Upper lobe of left lung (tissue), 6 donors: ENCODE data around the gene PDE7B. TPM values are rescaled to one million over a fixed set of nuclear protein-coding genes. Genes with fewer than 3 reads are reported as not detected.

Experiments
- ATAC-seq, 2 donors: fragments of 200-7000 bp; cut with Tn5 transposase; one replicate each; pipeline ENCODE4 v1.9.1; 2022; ENCODE audit warnings: mild to moderate bottlenecking in 2 of 2, moderate library complexity in 2 of 2; ENCODE audit not compliant: low FRiP score in 2 of 2
- DNase-seq, 2 donors: peaks; one replicate each; pipeline ENCODE4 v3.0.0-alpha.2; 2019 to 2020
- H3K27ac ChIP-seq, 4 donors: fragments of 200-600 bp; sonication (generic); one replicate each; pipeline ENCODE4 v1.5.1; 2016 to 2019
- H3K27me3 ChIP-seq, 4 donors: fragments of 200-600 bp; sonication (generic); one replicate each; pipeline ENCODE4 v1.5.1; 2017 to 2019
- H3K36me3 ChIP-seq, 4 donors: fragments of 200-600 bp; sonication (generic); one replicate each; pipeline ENCODE4 v1.5.1; 2016 to 2019
- H3K4me1 ChIP-seq, 4 donors: fragments of 200-600 bp; sonication (generic); one replicate each; pipeline ENCODE4 v1.5.1; 2018 to 2019
- H3K4me3 ChIP-seq, 4 donors: fragments of 200-600 bp; sonication (generic); one replicate each; pipeline ENCODE4 v1.5.1; 2017 to 2019; ENCODE audit warnings: mild to moderate bottlenecking in 2 of 4, moderate library complexity in 1 of 4
- H3K9me3 ChIP-seq, 4 donors: fragments of 200-600 bp; sonication (generic); one replicate each; pipeline ENCODE4 v1.5.1; 2018 to 2019
- EP300 ChIP-seq, 4 donors: sonication (generic); formaldehyde crosslinking; IDR thresholded peaks; one replicate each; pipeline ENCODE4 v1.5.1; 2017; ENCODE audit warnings: antibody characterized with exemption in 4 of 4, control low read depth in 2 of 4
- POLR2A ChIP-seq, 4 donors: fragments of 450-650 bp; IDR thresholded peaks; one replicate each; pipeline ENCODE4 v1.5.1; 2016 to 2017; ENCODE audit warnings: antibody characterized with exemption in 4 of 4, mild to moderate bottlenecking in 2 of 4
- POLR2AphosphoS5 ChIP-seq, 2 donors: sonication (generic); formaldehyde crosslinking; IDR thresholded peaks; one replicate each; pipeline ENCODE4 v1.5.1; 2017; ENCODE audit warnings: antibody characterized with exemption in 2 of 2
- WGBS, 2 donors: methylation state at CpG; one replicate each; pipeline ENCODE4 v1.1.5; 2017 to 2018; 5-methylcytosine and 5-hydroxymethylcytosine counted together
- total RNA-seq, 6 donors: library from RNA; depleted of rRNA in 4 of 6; stranded (reverse); fragments of >200 nt in 4 of 6; gene quantifications; one replicate each; pipeline versions ENCODE4 v1.1.0 to v1.2.1, GENCODE V29; 2016 to 2021
- TF ChIP-seq, protein P1 (sequence below), 6 experiments: fragments of 450-650 bp in 4 of 6; fragments of 200-600 bp in 2 of 6; sonication (generic) in 2 of 6; IDR thresholded peaks; one replicate each; pipeline ENCODE4 v1.5.1; 2016 to 2019; ENCODE audit warnings: antibody characterized with exemption in 6 of 6
- donor health status: DM: no; HTN: no; CAD: no; lungs with moderate emphysema.
- donor health status: DM: no; HTN: yes; CAD: no; lungs with severe emphysema.

The PDE7B gene
- total RNA-seq, 6 donors from 2014 or later, result 1.0 to 4.4 (median 2.6) TPM

- H3K27ac ChIP-seq, result no peak overlapping the region
- ATAC-seq, result peak in 1 of 2 donors; percentile 55
- H3K4me1 ChIP-seq, result peaks cover 4 to 13% (median 10%) of the 10 kb centered on the region in 4 donors
- TF ChIP-seq POLR2A (IDR thresholded peaks at IDR 0.05), result no peak
- no peak for TF ChIP-seq EP300 (IDR thresholded peaks at IDR 0.05)
- TF ChIP-seq, protein P1, sequence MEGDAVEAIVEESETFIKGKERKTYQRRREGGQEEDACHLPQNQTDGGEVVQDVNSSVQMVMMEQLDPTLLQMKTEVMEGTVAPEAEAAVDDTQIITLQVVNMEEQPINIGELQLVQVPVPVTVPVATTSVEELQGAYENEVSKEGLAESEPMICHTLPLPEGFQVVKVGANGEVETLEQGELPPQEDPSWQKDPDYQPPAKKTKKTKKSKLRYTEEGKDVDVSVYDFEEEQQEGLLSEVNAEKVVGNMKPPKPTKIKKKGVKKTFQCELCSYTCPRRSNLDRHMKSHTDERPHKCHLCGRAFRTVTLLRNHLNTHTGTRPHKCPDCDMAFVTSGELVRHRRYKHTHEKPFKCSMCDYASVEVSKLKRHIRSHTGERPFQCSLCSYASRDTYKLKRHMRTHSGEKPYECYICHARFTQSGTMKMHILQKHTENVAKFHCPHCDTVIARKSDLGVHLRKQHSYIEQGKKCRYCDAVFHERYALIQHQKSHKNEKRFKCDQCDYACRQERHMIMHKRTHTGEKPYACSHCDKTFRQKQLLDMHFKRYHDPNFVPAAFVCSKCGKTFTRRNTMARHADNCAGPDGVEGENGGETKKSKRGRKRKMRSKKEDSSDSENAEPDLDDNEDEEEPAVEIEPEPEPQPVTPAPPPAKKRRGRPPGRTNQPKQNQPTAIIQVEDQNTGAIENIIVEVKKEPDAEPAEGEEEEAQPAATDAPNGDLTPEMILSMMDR (IDR thresholded peaks at IDR 0.05), result peak in 3 of 6 experiments; percentile 10 to 30 (median 26)
- no peak for TF ChIP-seq POLR2AphosphoS5 (IDR thresholded peaks at IDR 0.05)
- H3K27me3 ChIP-seq, result no peaks in the 10 kb centered on the region
- H3K4me3 ChIP-seq, result no peak overlapping the region
- H3K36me3 ChIP-seq, result no peaks in the 10 kb centered on the region
- no peak for DNase-seq
- no peaks in the 10 kb centered on the region for H3K9me3 ChIP-seq
Observed at GRCh38 chr6:136031982-136032381, 180.5 kb downstream of the PDE7B start.

DNA sequence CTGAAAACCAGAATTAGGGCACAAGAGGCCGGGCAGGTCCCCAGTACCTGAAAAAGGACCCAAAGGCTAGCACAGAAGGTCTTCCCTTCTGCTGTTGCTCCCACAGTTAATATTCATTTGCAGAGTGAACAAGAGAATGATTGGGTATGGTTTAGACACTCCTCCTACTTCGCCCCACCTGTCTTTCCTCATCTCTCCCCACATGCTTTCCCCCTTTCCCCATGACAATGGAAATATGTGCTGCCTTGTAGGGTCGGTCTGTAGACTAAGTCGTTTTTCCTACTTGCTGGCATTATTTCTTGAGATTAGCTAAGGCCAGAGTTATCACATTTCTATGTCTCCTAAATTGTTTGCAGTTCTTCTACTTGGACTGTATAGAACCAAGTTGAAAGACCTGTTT is 181.9 kb downstream of the PDE7B start:
- Histone ChIP-seq H3K27me3 (no peaks in the 10 kb centered on the region), H3K27ac (no peak overlapping the region), H3K9me3 (no peaks in the 10 kb centered on the region), H3K36me3 (no peaks in the 10 kb centered on the region), H3K4me1 (peaks cover 14 to 25% (median 17%) of the 10 kb centered on the region in 4 donors), H3K4me3 (no peak overlapping the region)
- TF ChIP-seq POLR2AphosphoS5 (IDR thresholded peaks at IDR 0.05) (no peak), POLR2A (IDR thresholded peaks at IDR 0.05) (no peak), EP300 (IDR thresholded peaks at IDR 0.05) (no peak)
- TF ChIP-seq, protein P1 (IDR thresholded peaks at IDR 0.05), result no peak
- DNase-seq (no peak), ATAC-seq (no peak)
- WGBS, 2 donors, result 72 to 78% methylated on average over 4 of the region's 4 CpGs

DNA sequence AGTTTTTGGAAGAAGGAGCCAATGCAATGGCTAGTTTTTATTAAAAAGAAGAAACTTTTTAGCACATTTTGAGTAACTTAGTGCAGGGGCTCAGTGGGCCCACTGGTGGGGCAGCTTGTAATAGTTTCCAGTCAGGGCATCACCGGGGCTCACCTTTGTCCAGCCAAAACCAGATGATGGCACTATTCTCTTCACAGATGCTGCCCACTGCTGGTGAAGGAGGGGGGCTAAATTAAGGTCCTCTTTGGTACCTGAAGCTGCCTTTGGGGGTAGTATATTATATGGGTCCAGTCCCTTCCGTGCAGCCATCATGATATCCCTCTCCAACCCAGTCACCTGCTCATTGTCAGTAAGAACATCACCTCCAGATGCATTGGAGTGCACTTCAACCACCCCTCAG is 182.9 kb downstream of the PDE7B start:
- TF ChIP-seq POLR2AphosphoS5 (IDR thresholded peaks at IDR 0.05) (no peak), EP300 (IDR thresholded peaks at IDR 0.05) (no peak), POLR2A (IDR thresholded peaks at IDR 0.05) (no peak)
- TF ChIP-seq, protein P1 (IDR thresholded peaks at IDR 0.05), result no peak
- H3K4me3 ChIP-seq, result no peak overlapping the region
- DNase-seq (no peak), ATAC-seq (no peak)
- WGBS, 2 donors, result 71 to 97% methylated on average over 1 to 2 of the region's 2 CpGs
- H3K36me3 ChIP-seq, result no peaks in the 10 kb centered on the region
- H3K27ac ChIP-seq, result no peak overlapping the region
- peaks cover 18 to 27% (median 19%) of the 10 kb centered on the region in 4 donors for H3K4me1 ChIP-seq
- no peaks in the 10 kb centered on the region for H3K27me3 ChIP-seq
- no peaks in the 10 kb centered on the region for H3K9me3 ChIP-seq

DNA sequence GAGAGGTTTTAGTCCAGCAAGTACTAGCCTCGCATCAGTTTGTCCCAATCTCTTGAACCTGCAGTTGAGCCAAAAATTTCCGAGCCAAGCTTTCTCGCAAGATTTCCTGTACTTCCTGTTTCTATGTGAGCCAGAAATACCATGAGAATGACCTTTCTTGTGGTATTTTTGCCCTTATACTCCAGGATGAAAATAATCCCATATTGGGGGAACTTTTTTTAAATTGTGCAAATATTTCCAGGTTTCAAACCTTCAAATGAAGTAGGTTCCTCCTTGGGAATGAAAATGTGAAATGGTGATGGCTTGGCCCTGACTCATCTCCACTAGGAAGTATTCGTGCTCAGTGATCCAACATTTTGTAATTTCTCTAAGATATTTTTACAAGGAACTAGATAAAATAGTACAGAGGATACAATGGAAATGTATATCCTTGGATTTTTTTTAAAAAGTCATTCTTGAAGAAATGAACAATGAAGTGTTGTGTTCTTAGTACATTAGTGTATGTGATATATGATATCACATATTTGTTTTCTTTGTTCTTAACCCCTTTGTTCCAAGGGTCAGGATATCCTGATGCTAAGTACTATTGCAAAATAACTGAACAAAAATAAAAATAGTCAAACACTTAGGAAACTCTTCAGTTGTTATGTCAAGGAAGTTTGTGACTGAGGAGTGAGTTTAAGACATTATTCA is 184.0 kb downstream of the PDE7B start:
- Histone ChIP-seq H3K9me3 (no peaks in the 10 kb centered on the region), H3K4me3 (no peak overlapping the region), H3K27ac (no peak overlapping the region), H3K36me3 (no peaks in the 10 kb centered on the region), H3K4me1 (peaks cover 18 to 27% (median 19%) of the 10 kb centered on the region in 4 donors), H3K27me3 (no peaks in the 10 kb centered on the region)
- TF ChIP-seq, protein P1 (IDR thresholded peaks at IDR 0.05), result no peak
- no peak for TF ChIP-seq POLR2AphosphoS5 (IDR thresholded peaks at IDR 0.05)
- TF ChIP-seq EP300 (IDR thresholded peaks at IDR 0.05), result no peak
- TF ChIP-seq POLR2A (IDR thresholded peaks at IDR 0.05), result no peak
- 19 to 20% methylated on average over 4 of the region's 4 CpGs for WGBS, 2 donors
- DNase-seq (no peak), ATAC-seq (no peak)

- 42 to 53% methylated on average over 2 of the region's 2 CpGs for WGBS, 2 donors
- H3K4me1 ChIP-seq, result peaks cover 18 to 27% (median 19%) of the 10 kb centered on the region in 4 donors
- TF ChIP-seq EP300 (IDR thresholded peaks at IDR 0.05) (no peak), POLR2A (IDR thresholded peaks at IDR 0.05) (no peak), POLR2AphosphoS5 (IDR thresholded peaks at IDR 0.05) (no peak)
- TF ChIP-seq, protein P1 (IDR thresholded peaks at IDR 0.05), result no peak
- ATAC-seq (no peak), DNase-seq (no peak)
- H3K9me3 ChIP-seq, result no peaks in the 10 kb centered on the region
- H3K27ac ChIP-seq, result no peak overlapping the region
- H3K4me3 ChIP-seq, result no peak overlapping the region
- no peaks in the 10 kb centered on the region for H3K27me3 ChIP-seq
- no peaks in the 10 kb centered on the region for H3K36me3 ChIP-seq
Observed at GRCh38 chr6:136036071-136036380, 184.5 kb downstream of the PDE7B start.
